Aorta (tissue), 5 donors: ENCODE data around the gene HNRNPF. TPM values are rescaled to one million over a fixed set of nuclear protein-coding genes. Genes with fewer than 3 reads are reported as not detected.

Experiments
- ATAC-seq: fragments of 200-7000 bp; cut with Tn5 transposase; one replicate; pipeline ENCODE4 v1.9.1; 2022; ENCODE audit warnings: moderate library complexity; ENCODE audit not compliant: low FRiP score
- DNase-seq, 2 donors: peaks; one replicate each; pipeline ENCODE4 v3.0.0-alpha.2; 2020
- H3K27ac ChIP-seq, 2 donors: one replicate each; pipeline ENCODE4 v1.5.1; 2013; ENCODE audit warnings: low read length in 2 of 2, mild to moderate bottlenecking in 2 of 2, moderate library complexity in 2 of 2, control low read depth in 1 of 2, inconsistent platforms in 1 of 2, low read depth in 1 of 2
- H3K27me3 ChIP-seq, 2 donors: one replicate each; pipeline ENCODE4 v1.6.1; 2013; ENCODE audit warnings: control low read depth in 1 of 2, low read length in 1 of 2, mild to moderate bottlenecking in 1 of 2, moderate library complexity in 1 of 2; ENCODE audit not compliant: insufficient read depth in 2 of 2, control insufficient read depth in 1 of 2
- H3K36me3 ChIP-seq, 2 donors: one replicate each; pipeline ENCODE4 v1.6.1; 2013; ENCODE audit warnings: control low read depth in 1 of 2, low read length in 1 of 2, mild to moderate bottlenecking in 1 of 2; ENCODE audit not compliant: insufficient read depth in 2 of 2, control insufficient read depth in 1 of 2
- H3K4me1 ChIP-seq, 2 donors: one replicate each; pipeline ENCODE4 v1.6.1; 2013; ENCODE audit warnings: low read length in 2 of 2, control low read depth in 1 of 2, mild to moderate bottlenecking in 1 of 2, moderate library complexity in 1 of 2; ENCODE audit not compliant: insufficient read depth in 2 of 2, control insufficient read depth in 1 of 2
- H3K4me3 ChIP-seq, 2 donors: one replicate each; pipeline ENCODE4 v1.5.1; 2013; ENCODE audit warnings: low read length in 2 of 2, control low read depth in 1 of 2, mild to moderate bottlenecking in 1 of 2
- H3K9me3 ChIP-seq: one replicate; pipeline ENCODE4 v1.6.1; 2013; ENCODE audit warnings: mild to moderate bottlenecking, low read length; ENCODE audit not compliant: control insufficient read depth
- WGBS, 2 donors: extraction: QIAGEN DNeasy Blood & Tissue Kit; methylation state at CpG; one replicate each; pipeline ENCODE4 v1.1.7; 2013; 5-methylcytosine and 5-hydroxymethylcytosine counted together
- intact Hi-C, 2 donors: fragments of 100-400 bp; cut with DNase I; formaldehyde crosslinking; loops; one replicate each; pipeline versions ENCODE4 v1.14.2 to v1.15.0; 2022
- polyA plus RNA-seq, 2 donors: library from polyadenylated mRNA; stranded (reverse); fragments of 200-250 nt; gene quantifications; one replicate each; pipeline ENCODE4 v1.2.3, GENCODE V29; 2013
- total RNA-seq, 2 donors: library from RNA; stranded (reverse); fragmentation: NEBNext Ultra II Directional; extraction: Animal tissue kit (Norgen Biotek cat#: 25700); gene quantifications; one replicate each; pipeline ENCODE4 v1.2.1, GENCODE V29; 2021
- donor health status: healthy with polysubstance abuse.
- donor health status: Bipolar disorder and iron deficiency.
- donor health status: DM: no; HTN: no; CAD: no.
- donor health status: DM: no; HTN: no; CAD: no.
- donor health status: DM: yes; HTN: yes; CAD: no.

HNRNPF gene
- total and polyA plus RNA-seq, 4 donors: 54.3 to 114 (median 83.3) TPM

DNA sequence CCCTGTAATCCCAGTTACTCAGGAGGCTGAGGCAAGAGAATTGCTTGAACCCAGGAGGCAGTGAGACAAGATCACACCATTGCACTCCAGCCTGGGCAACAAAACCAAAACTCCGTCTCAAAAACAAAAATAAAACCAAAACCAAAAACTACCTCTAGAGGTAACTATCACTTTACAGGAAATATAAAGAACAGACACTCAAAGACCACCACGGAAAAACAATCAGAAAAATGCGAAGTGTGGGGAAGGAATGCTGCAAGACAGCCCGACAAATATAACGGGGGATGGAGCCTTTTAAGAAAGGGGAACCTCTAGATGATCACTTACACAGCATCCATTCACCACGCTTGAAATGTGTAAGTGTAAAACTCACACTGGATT is 4.3 kb downstream of the HNRNPF start:
- intact Hi-C loops: no loop called here
- WGBS, 2 donors: 64 to 79% methylated on average over 6 of the region's 6 CpGs
- H3K27ac ChIP-seq: no peak overlapping the region
- DNase-seq (no peak), ATAC-seq (no peak)
- H3K4me1 ChIP-seq: peaks cover 0 to 6% of the 10 kb centered on the region in 2 donors
- H3K4me3 ChIP-seq: no peak overlapping the region
- H3K27me3 ChIP-seq: no peaks in the 10 kb centered on the region
- no peaks in the 10 kb centered on the region for H3K9me3 ChIP-seq
- H3K36me3 ChIP-seq: no peaks in the 10 kb centered on the region

DNA sequence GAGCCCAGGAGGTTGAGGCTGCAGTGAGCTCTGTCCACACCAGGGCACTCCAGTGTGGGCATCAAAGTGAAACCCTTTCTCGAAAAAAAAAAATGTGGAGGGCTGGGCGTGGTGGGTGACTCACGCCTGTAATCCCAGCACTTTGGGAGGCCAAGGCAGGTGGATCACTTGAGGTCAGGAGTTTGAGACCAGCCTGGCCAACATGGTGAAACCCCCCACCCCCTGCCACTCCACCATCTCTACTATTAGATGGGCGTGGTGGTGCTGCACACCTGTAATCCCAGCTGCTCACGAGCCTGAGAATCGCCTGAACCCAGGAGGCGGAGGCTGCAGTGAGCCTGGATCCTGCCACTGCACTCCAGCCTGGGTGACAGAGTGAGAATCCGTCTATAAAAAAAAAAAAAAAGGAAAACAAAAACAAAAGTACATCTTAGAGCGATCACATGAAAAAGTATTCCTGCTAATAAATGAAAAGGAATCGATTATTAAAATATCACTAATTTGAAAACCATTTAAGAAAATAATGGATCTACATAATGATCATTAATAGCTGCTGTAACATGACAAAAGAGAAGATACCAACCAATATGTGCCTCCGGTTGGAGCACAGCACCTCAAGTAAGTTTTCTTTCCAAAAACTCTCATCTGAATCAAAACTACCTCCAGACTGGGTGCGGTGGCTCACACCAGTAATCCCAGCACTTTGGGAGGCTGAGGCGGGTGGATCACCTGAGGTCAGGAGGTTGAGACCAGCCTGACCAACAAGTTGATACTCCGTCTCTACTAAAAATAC is 4.9 kb downstream of the HNRNPF start:
- Histone ChIP-seq H3K4me3 (no peak overlapping the region), H3K9me3 (no peaks in the 10 kb centered on the region), H3K27ac (no peak overlapping the region), H3K27me3 (no peaks in the 10 kb centered on the region), H3K36me3 (no peaks in the 10 kb centered on the region), H3K4me1 (peaks cover 0 to 6% of the 10 kb centered on the region in 2 donors)
- DNase-seq (no peak), ATAC-seq (no peak)
- intact Hi-C loops: no loop called here
- WGBS, 2 donors: 83 to 86% methylated on average over 14 of the region's 14 CpGs

DNA sequence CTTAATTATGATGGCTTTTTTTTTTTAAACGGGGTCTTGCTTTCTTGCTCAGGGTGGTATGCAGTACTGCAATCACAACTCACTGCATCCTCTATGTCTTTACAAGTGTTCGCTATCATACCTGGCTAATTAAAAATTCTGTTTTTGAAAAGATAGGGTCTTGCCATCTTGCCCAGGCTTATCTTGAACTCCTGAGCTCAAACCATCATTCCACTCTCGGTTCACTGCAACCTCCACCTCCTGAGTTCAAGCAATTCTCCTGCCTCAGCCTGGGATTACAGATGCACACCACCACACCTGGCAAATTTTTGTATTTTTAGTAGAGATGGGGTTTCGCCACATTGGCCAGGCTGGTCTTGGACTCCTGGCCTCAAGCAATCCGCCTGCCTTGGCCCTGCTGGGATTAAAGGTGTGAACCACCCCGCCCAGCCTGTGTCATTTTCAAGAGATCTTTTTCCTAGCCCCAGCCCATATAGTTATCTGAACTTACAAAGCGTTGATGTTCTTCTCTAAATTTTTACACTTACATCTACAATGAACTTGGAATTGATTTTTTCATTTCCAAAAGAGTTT is 6.0 kb downstream of the HNRNPF start:
- H3K4me1 ChIP-seq: peaks cover 0 to 6% of the 10 kb centered on the region in 2 donors
- no peaks in the 10 kb centered on the region for H3K27me3 ChIP-seq
- H3K4me3 ChIP-seq: no peak overlapping the region
- ATAC-seq (no peak), DNase-seq (no peak)
- H3K9me3 ChIP-seq: no peaks in the 10 kb centered on the region
- intact Hi-C loops: no loop called here
- no peak overlapping the region for H3K27ac ChIP-seq
- WGBS, 2 donors: 83% methylated on average over 7 of the region's 7 CpGs
- no peaks in the 10 kb centered on the region for H3K36me3 ChIP-seq

DNA sequence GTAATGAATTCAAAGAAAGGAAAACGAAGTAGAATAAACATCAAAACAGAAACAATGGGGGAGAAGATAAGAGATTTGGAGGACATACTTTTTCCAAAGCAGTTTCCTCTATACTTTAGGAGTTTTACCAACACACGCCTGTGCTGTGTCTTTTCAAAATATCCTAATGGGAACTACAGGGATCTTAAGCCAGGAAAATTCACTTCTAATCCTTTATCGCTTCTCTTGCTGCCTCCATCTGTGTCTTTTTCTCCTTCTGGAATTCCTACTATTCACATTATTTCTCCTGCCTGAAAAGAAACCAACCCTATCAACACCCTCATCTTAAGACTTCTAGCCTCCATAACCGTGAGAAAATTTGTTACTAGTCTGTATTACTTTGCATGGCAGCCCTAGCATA is 6.8 kb downstream of the HNRNPF start:
- no peak for ATAC-seq
- Histone ChIP-seq H3K4me3 (no peak overlapping the region), H3K36me3 (no peaks in the 10 kb centered on the region), H3K9me3 (no peaks in the 10 kb centered on the region), H3K27ac (no peak overlapping the region), H3K27me3 (no peaks in the 10 kb centered on the region), H3K4me1 (peaks cover 0 to 6% of the 10 kb centered on the region in 2 donors)
- WGBS, 2 donors: 48 to 59% methylated on average over 4 of the region's 4 CpGs
- DNase-seq: no peak
- intact Hi-C loops: no loop called here

DNA sequence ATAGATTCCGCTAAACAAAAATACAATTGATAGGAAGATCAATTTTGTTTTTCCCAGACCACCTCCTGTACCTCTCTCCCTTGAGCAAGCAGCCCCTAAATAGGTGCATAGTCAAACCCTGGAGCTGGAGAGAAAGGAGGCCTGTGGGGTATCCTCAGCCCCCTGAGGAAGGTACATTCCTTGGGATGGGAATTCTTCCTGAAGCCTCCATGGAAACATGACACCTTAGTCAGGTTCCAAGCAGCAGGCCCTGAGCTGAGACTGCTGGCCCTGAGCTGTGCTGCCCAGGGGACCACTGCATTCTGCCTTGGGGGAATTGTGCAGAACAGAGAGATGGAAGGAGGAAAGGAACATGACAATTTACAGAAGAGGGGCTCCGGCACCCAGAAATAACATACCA is 7.4 kb downstream of the HNRNPF start:
- Histone ChIP-seq H3K4me3 (no peak overlapping the region), H3K27ac (no peak overlapping the region), H3K36me3 (no peaks in the 10 kb centered on the region), H3K9me3 (no peaks in the 10 kb centered on the region), H3K27me3 (no peaks in the 10 kb centered on the region), H3K4me1 (peaks cover 0 to 6% of the 10 kb centered on the region in 2 donors)
- 68 to 75% methylated on average over 2 of the region's 2 CpGs for WGBS, 2 donors
- ATAC-seq (no peak), DNase-seq (no peak)
- intact Hi-C loops: no loop called here

DNA sequence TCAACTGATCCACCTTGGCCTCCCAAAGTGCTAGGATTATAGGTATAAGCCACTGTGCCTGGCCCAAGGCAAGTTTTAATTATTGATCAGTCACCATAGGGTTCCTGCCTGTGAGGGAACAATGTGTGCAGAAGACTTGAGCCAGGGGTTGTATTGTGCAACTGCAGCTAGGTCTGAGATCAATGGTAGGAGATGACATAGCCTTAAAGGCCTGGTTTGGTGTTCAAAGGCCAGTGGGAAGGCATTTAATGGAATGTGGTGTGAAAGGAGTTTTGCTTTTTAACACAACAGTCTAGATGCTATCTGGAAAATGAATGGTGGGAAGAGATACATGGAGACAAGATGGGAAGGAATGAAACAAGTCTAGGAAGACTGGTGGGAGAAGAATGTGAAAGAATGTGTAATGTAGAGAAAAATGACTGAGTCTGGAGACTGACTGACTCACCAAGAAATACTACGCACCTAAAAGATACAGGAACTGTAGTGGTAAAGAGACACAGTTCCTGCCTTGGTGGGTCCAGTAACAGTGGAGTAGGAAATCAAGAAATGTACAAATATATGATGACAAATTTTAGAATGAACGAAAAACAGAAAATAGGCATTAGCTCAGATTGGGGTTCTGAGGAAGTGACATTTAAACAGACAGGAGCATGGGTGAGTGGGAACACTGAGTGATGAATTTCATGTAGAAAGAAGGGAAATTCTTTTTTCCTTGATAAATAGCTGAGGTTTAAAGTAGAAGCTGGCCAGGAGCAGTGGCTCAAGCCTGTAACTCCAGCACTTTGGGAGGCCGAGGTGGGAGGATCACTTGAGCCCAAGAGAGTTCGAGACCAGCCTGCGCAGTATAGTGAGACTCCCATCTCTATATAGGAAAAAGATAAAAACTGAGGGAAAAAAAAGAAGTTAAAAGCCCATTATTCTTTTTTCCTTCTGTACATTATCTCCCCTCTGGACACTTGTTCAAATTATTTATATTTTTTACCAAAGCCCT is 9.4 kb downstream of the HNRNPF start:
- WGBS, 2 donors: 88% methylated on average over 5 of the region's 5 CpGs
- DNase-seq (no peak), ATAC-seq (no peak)
- Histone ChIP-seq H3K9me3 (no peaks in the 10 kb centered on the region), H3K27ac (no peak overlapping the region), H3K36me3 (no peaks in the 10 kb centered on the region), H3K4me1 (no peaks in the 10 kb centered on the region), H3K4me3 (no peak overlapping the region), H3K27me3 (no peaks in the 10 kb centered on the region)
- intact Hi-C loops: loop anchor here in 1 of 2 donors (5.0 kb wide), 1 partner anchor 38 kb away; the partner anchor contains the start of gene ZNF487

DNA sequence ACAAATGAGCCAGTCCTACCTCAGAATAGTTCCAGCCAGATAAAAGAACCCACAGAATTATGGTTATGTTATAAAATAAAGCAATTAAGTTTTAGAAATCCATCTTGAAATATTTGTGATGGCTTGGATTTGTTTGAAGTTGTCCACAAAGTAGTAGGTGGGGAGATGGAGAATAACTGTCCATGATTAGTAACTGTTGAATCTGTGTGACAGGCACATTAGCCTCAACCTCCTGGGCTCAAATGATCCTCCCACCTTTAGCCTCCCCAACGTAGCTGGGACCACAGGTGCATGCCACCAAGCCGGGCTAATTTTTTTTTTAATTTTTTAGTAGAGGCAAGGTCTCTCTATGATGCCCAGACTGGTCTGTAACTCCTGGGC is 10.1 kb downstream of the HNRNPF start:
- Histone ChIP-seq H3K36me3 (peaks cover 0 to 3% of the 10 kb centered on the region in 2 donors), H3K27me3 (no peaks in the 10 kb centered on the region), H3K4me1 (no peaks in the 10 kb centered on the region), H3K9me3 (no peaks in the 10 kb centered on the region), H3K27ac (no peak overlapping the region), H3K4me3 (no peak overlapping the region)
- ATAC-seq: no peak
- DNase-seq: no peak
- WGBS, 2 donors: 65 to 72% methylated on average over 2 of the region's 2 CpGs
- intact Hi-C loops: loop anchor here in 1 of 2 donors (5.0 kb wide), 1 partner anchor 38 kb away; the partner anchor contains the start of gene ZNF487

DNA sequence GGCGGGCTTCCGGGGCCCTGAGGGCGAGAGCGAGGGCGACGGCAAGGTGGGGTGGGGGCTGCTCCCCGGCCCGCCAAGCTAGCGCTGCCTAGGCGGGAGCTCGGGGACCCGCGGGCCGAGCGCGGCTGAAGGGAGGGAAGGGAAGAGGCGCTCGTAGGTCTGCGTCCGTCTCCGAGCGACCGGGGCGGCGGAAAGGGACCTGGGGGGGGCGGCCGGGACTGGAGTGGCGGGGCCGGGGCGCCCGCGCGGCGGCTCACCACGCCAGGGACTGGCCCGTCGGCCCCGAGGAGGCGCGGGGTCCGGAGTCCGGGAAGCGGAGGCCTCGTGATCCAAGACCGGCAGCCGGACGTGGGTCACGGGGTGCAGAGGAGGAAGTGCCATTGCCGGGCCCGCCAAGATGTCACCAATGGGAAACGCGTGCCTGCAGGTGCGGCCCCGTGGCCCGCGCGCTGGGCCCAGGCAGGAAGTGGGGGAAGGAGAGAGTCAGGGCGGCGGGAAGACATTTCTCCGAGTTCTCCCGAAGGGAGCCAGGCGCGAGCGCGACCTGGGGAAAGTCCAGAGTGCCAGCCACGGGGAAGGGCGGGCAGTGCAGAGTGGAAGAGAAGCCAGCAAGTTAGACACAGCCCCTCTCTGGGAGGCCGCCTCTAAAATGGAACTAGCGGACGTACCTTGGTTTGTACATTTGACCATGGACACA is 11.9 kb downstream of the HNRNPF start:
- no peaks in the 10 kb centered on the region for H3K9me3 ChIP-seq
- peaks cover 2 to 11% of the 10 kb centered on the region in 2 donors for H3K36me3 ChIP-seq
- peak overlapping the region; percentile 90 to 97 for H3K27ac ChIP-seq
- intact Hi-C loops: loop anchor here in 1 of 2 donors (5.0 kb wide), 1 partner anchor 40 kb away; the partner anchor contains the start of gene ZNF487
- no peaks in the 10 kb centered on the region for H3K4me1 ChIP-seq
- WGBS, 2 donors: 0 to 1% methylated on average over 44 to 70 of the region's 70 CpGs
- H3K4me3 ChIP-seq: peak overlapping the region; percentile 78 to 90
- DNase-seq (peak; percentile 93 to 94), ATAC-seq (peak; percentile 92)
- H3K27me3 ChIP-seq: no peaks in the 10 kb centered on the region
